MM.1S (cell line): Measurements from ENCODE around the gene ATOSA.
A peak's percentile ranks its signal among the peaks of the same experiment; 100 is the strongest.

ENCODE experiments used
- DNase-seq: peaks from one replicate; pipeline ENCODE4 v3.0.0-alpha.2; 2015
- H2AFZ ChIP-seq: fragments of 300-600 bp; sonication (generic); 2 replicates; pipeline ENCODE4 v1.6.0; 2016; ENCODE audit warnings: antibody characterized with exemption, low read length
- H3F3A ChIP-seq: fragments of 300-600 bp; sonication (generic); 2 replicates; pipeline ENCODE4 v1.6.1; 2016; ENCODE audit warnings: mild to moderate bottlenecking, antibody characterized with exemption, low read length, moderate library complexity, mixed read lengths; ENCODE audit not compliant: insufficient read depth
- H3K27ac ChIP-seq: fragments of 300-600 bp; sonication (generic); 2 replicates; pipeline ENCODE4 v1.5.1; 2016; ENCODE audit warnings: mild to moderate bottlenecking, low read length
- H3K27me3 ChIP-seq: fragments of 300-600 bp; sonication (generic); replicated peaks from 2 replicates; pipeline ENCODE4 v1.6.0; 2016; ENCODE audit warnings: low read length; ENCODE audit not compliant: insufficient read depth
- H3K36me3 ChIP-seq: fragments of 300-600 bp; sonication (generic); replicated peaks from 2 replicates; pipeline ENCODE4 v1.6.1; 2016; ENCODE audit warnings: mild to moderate bottlenecking, low read length, mixed read lengths; ENCODE audit not compliant: insufficient read depth
- H3K4me1 ChIP-seq: fragments of 300-600 bp; sonication (generic); 2 replicates; pipeline ENCODE4 v1.6.1; 2016; ENCODE audit warnings: low read length, mixed read lengths
- H3K4me2 ChIP-seq: fragments of 300-600 bp; sonication (generic); 2 replicates; pipeline ENCODE4 v1.6.0; 2016; ENCODE audit warnings: low read depth, low read length
- H3K4me3 ChIP-seq: fragments of 300-600 bp; sonication (generic); 2 replicates; pipeline ENCODE4 v1.5.1; 2016; ENCODE audit warnings: low read length, mixed read lengths
- H3K79me2 ChIP-seq: fragments of 300-600 bp; sonication (generic); 2 replicates; pipeline ENCODE4 v1.6.1; 2016; ENCODE audit warnings: mixed run types, low read length, mixed read lengths
- H3K9ac ChIP-seq: fragments of 300-600 bp; sonication (generic); 2 replicates; pipeline ENCODE4 v1.6.1; 2016; ENCODE audit warnings: low read length, mixed read lengths
- H3K9me2 ChIP-seq: fragments of 300-600 bp; sonication (generic); replicated peaks from 2 replicates; pipeline ENCODE4 v1.6.1; 2016; ENCODE audit warnings: mild to moderate bottlenecking, low read length, mixed read lengths; ENCODE audit not compliant: insufficient read depth
- H3K9me3 ChIP-seq: fragments of 300-600 bp; sonication (generic); replicated peaks from 2 replicates; pipeline ENCODE4 v1.6.1; 2016; ENCODE audit warnings: mild to moderate bottlenecking, low read length, mixed read lengths; ENCODE audit not compliant: insufficient read depth
- H4K20me1 ChIP-seq: fragments of 300-600 bp; sonication (generic); 2 replicates; pipeline ENCODE4 v1.6.1; 2016; ENCODE audit warnings: mild to moderate bottlenecking, low read length, moderate library complexity, mixed read lengths; ENCODE audit not compliant: insufficient read depth
- CTCF ChIP-seq: fragments of 300-600 bp; sonication (generic); IDR thresholded peaks from 2 replicates; pipeline ENCODE4 v1.5.1; 2016; ENCODE audit warnings: antibody characterized with exemption, low read length, mixed read lengths
- EZH2 ChIP-seq: fragments of 300-600 bp; sonication (generic); optimal IDR thresholded peaks from 2 replicates; pipeline ENCODE3; 2017; ENCODE audit warnings: low read depth, mild to moderate bottlenecking, antibody characterized with exemption, low read length, mixed read lengths
- EZH2phosphoT487 ChIP-seq: fragments of 300-600 bp; sonication (generic); IDR thresholded peaks from 2 replicates; pipeline ENCODE4 v1.6.1; 2018; ENCODE audit warnings: antibody characterized with exemption, low read length

The ATOSA gene

GRCh38 chr15:52652286-52652685 is 26.9 kb downstream of the ATOSA start:
- Histone ChIP-seq H3K4me2 (no peak overlapping the region), H3F3A (peaks cover 15% of the 10 kb centered on the region; the same call in 1 of the 2 replicates), H3K4me1 (peaks cover 31% of the 10 kb centered on the region), H3K27me3 (no peaks in the 10 kb centered on the region), H3K9ac (no peak overlapping the region), H3K79me2 (peaks cover 91% of the 10 kb centered on the region), H3K4me3 (no peak overlapping the region), H3K9me3 (no peaks in the 10 kb centered on the region), H3K9me2 (no peaks in the 10 kb centered on the region), H3K27ac (no peak overlapping the region), H3K36me3 (peaks cover 15% of the 10 kb centered on the region; the same call in 1 of the 2 replicates), H2AFZ (no peak overlapping the region), H4K20me1 (no peaks in the 10 kb centered on the region)
- TF ChIP-seq CTCF: no peak
- no peak for TF ChIP-seq EZH2
- no peak for TF ChIP-seq EZH2phosphoT487
- DNase-seq: no peak

DNA sequence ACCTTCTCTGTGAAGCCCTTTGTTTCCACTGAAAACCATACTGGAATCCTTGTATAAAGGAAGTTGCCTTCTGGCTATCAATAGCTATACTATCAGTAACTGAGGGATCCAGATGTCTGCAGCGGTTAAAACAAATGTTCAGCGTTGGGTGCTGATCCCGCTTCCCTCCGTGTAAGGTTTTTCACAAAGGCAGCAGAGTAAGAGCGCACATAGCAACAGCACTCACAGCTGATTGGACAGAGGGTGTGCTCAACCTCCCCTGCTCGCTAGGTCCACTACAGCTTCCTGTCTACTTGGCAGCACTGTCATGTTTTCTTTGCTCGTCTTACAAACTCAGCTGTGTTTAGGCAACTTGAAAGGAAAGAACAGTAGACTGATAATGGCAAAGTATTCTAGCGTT is 27.3 kb downstream of the ATOSA start:
- Histone ChIP-seq H3K9me2 (no peaks in the 10 kb centered on the region), H4K20me1 (no peaks in the 10 kb centered on the region), H3F3A (peaks cover 15% of the 10 kb centered on the region; the same call in 1 of the 2 replicates), H3K9me3 (no peaks in the 10 kb centered on the region), H3K4me1 (peaks cover 36% of the 10 kb centered on the region), H3K4me3 (no peak overlapping the region), H3K36me3 (peaks cover 13% of the 10 kb centered on the region; the same call in 1 of the 2 replicates), H3K27ac (no peak overlapping the region), H3K4me2 (no peak overlapping the region), H3K27me3 (no peaks in the 10 kb centered on the region), H3K9ac (no peak overlapping the region), H2AFZ (no peak overlapping the region), H3K79me2 (peaks cover 91% of the 10 kb centered on the region)
- DNase-seq: peak; percentile 3
- no peak for TF ChIP-seq EZH2
- TF ChIP-seq CTCF: no peak
- no peak for TF ChIP-seq EZH2phosphoT487

DNA sequence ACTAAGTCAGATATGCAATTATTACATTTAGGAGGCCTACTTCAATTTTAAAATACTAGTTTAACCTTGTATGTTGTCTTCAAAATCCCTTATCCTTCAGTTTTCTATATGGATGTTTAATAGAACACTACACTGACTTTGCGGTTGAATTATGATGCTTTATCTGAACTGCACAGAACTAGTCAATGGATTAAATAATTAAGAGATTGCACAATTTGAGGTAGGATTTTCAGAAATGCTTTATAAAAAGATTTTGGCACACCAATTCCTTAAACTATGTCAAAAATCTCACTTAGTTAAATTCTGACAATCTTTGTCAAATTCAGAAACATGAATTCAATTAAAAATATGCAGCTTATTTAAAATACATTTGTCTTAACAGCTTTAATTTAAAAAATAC is 28.1 kb downstream of the ATOSA start:
- H3K27ac ChIP-seq: no peak overlapping the region
- H3K27me3 ChIP-seq: no peaks in the 10 kb centered on the region
- peaks cover 17% of the 10 kb centered on the region; the same call in 1 of the 2 replicates for H3K36me3 ChIP-seq
- no peaks in the 10 kb centered on the region for H3K9me3 ChIP-seq
- H3K9ac ChIP-seq: no peak overlapping the region
- H4K20me1 ChIP-seq: no peaks in the 10 kb centered on the region
- H3F3A ChIP-seq: peaks cover 15% of the 10 kb centered on the region; the same call in 1 of the 2 replicates
- H3K9me2 ChIP-seq: no peaks in the 10 kb centered on the region
- TF ChIP-seq EZH2phosphoT487 (no peak), CTCF (no peak), EZH2 (no peak)
- H3K4me1 ChIP-seq: peaks cover 40% of the 10 kb centered on the region
- H2AFZ ChIP-seq: no peak overlapping the region
- H3K4me3 ChIP-seq: no peak overlapping the region
- H3K79me2 ChIP-seq: peaks cover 91% of the 10 kb centered on the region
- no peak for DNase-seq
- no peak overlapping the region for H3K4me2 ChIP-seq
